Measurements from ENCODE around the gene CDC37L1. TPM values are rescaled to one million over a fixed set of nuclear protein-coding genes. Genes with fewer than 3 reads are reported as not detected.

Gene CDC37L1
- total and polyA plus RNA-seq, 2 of the 8 experiments (the other 6 are each of a cell fraction or from before 2014, with no cell fraction given): 4.6 to 23.8 TPM

- H3K27me3 ChIP-seq (replicated peaks in 1 of 4; ENCODE audit: control insufficient read depth in 3 of 4, extremely low read depth in 1 of 4, insufficient read depth in 3 of 4, low read length in 3 of 4): no peaks in the 10 kb centered on the region
- no peak overlapping the region for H3K4ac ChIP-seq (replicated peaks; ENCODE audit: insufficient read length, low read depth, low read length)
- H3K4me3 ChIP-seq (ENCODE audit: extremely low read depth in 1 of 4, insufficient read depth in 2 of 4, low read depth in 3 of 4, low read length in 4 of 4): no peak overlapping the region
- no peak overlapping the region for H2BK12ac ChIP-seq (ENCODE audit: low read depth, low read length)
- H2BK20ac ChIP-seq (ENCODE audit: low read length): no peak overlapping the region
- H4K20me1 ChIP-seq (replicated peaks in 1 of 2; ENCODE audit: control insufficient read depth in 1 of 2, insufficient read depth in 2 of 2, low read length in 2 of 2): no peaks in the 10 kb centered on the region
- no peaks in the 10 kb centered on the region for H3K23me2 ChIP-seq (ENCODE audit: low read depth, low read length)
- H3K18ac ChIP-seq (ENCODE audit: extremely low read depth, low read length): no peak overlapping the region
- CTCF ChIA-PET (ENCODE audit: partially characterized antibody): interaction anchor here (0.6 to 2.3 kb wide), 9 partner anchors 8 to 852 kb away, joined by 3 to 18 read pairs (median 4); partner anchors contain the start of gene AK3
- WGBS, 2 experiments (ENCODE audit: extremely low coverage in 1 of 2, insufficient coverage in 1 of 2, insufficient read length in 1 of 2, insufficient replicate concordance in 2 of 2, low coverage in 1 of 2, low lambda C conversion rate in 2 of 2, missing lambda C conversion rate in 1 of 2): 89% methylated on average over 5 of the region's 5 CpGs; no CpG with 5 or more reads in 1 of the 2 experiments
- no peaks in the 10 kb centered on the region for H3K36me3 ChIP-seq (ENCODE audit: control insufficient read depth in 2 of 4, insufficient read depth in 4 of 4, low read length in 3 of 4)
- no peak overlapping the region for H3K56ac ChIP-seq (replicated peaks; ENCODE audit: insufficient read length, low read depth, low read length)
- no peak overlapping the region for H3K23ac ChIP-seq (ENCODE audit: insufficient read length)
- H2BK15ac ChIP-seq (ENCODE audit: low read length): no peak overlapping the region
- no peak overlapping the region for H2AK5ac ChIP-seq (ENCODE audit: low read depth, low read length)
- no peak overlapping the region for H2BK5ac ChIP-seq (ENCODE audit: low read depth, low read length)
- no peaks in the 10 kb centered on the region; a peak in 1 of 7 replicates for H3K4me1 ChIP-seq (replicated peaks in 1 of 4; ENCODE audit: control insufficient read depth in 3 of 4, insufficient read depth in 4 of 4, low read length in 3 of 4)
- no peaks in the 10 kb centered on the region for H3K79me2 ChIP-seq (ENCODE audit: control insufficient read depth in 1 of 2, insufficient read depth in 2 of 2, low read length in 2 of 2)
- FAIRE-seq (no peak), DNase-seq (ENCODE audit: low read depth in 1 of 2, low spot score in 2 of 2) (no peak)
- H3K27ac ChIP-seq (ENCODE audit: low read depth, low read length): no peak overlapping the region
- TF ChIP-seq RBBP5 (IDR thresholded peaks at IDR 0.05; ENCODE audit: borderline replicate concordance, low read depth, low read length): no peak
- no peak for TF ChIP-seq POLR2A (IDR thresholded peaks at IDR 0.05; ENCODE audit: control extremely low read depth in 1 of 2, low read depth in 2 of 2, low read length in 2 of 2)
- H4K91ac ChIP-seq (replicated peaks; ENCODE audit: insufficient read length, low read length): no peak overlapping the region
- no peak overlapping the region for H3K14ac ChIP-seq (ENCODE audit: insufficient read length)
- no peak overlapping the region for H3K9ac ChIP-seq (replicated peaks in 1 of 4; ENCODE audit: extremely low read depth in 1 of 4, low read depth in 3 of 4, low read length in 3 of 4)
- H2BK120ac ChIP-seq (replicated peaks; ENCODE audit: low read depth, low read length): no peak overlapping the region
- H2AFZ ChIP-seq (ENCODE audit: low read length): no peak overlapping the region
- H3K4me2 ChIP-seq (ENCODE audit: insufficient read depth in 1 of 2, low read depth in 2 of 2, low read length in 2 of 2): no peak overlapping the region
- H4K5ac ChIP-seq (ENCODE audit: insufficient read length, low read depth, low read length): no peak overlapping the region
- POLR2A ChIA-PET (ENCODE audit: partially characterized antibody): no interaction called here
- H3K79me1 ChIP-seq (ENCODE audit: low read depth, low read length): no peaks in the 10 kb centered on the region
- no peaks in the 10 kb centered on the region for H3K9me3 ChIP-seq (ENCODE audit: insufficient read depth in 2 of 2, low read depth in 1 of 2, low read length in 1 of 2)
- H4K8ac ChIP-seq (ENCODE audit: extremely low read depth, insufficient read depth, low read length): no peak overlapping the region
Observed at GRCh38 chr9:4748612-4749011, 69.2 kb downstream of the CDC37L1 start.
